ENCODE data around the gene AUP1.
"Not testable (repeated sequence)": the region's sequence is repeated elsewhere in the genome, so short reads cannot be mapped to it uniquely, and the experiment has no call there.

AUP1 gene

GRCh38 chr2:74566754-74567085, 37.2 kb upstream of the AUP1 start:
- in situ Hi-C loops (cut with MboI; ENCODE audit: low pct_unique_long_range_greater_than_20kb, low sequenced_read_pairs, unreplicated experiment), result no loop called here
- DNase-seq (ENCODE audit: low spot score), result no peak
- no peak for TF ChIP-seq CTCF (IDR thresholded peaks at IDR 0.05; ENCODE audit: extremely low read depth, insufficient read depth, missing control alignments)

GRCh38 chr2:74566076-74566753, 36.7 kb upstream of the AUP1 start:
- no peak for DNase-seq (ENCODE audit: low spot score)
- in situ Hi-C loops (cut with MboI; ENCODE audit: low pct_unique_long_range_greater_than_20kb, low sequenced_read_pairs, unreplicated experiment), result no loop called here
- TF ChIP-seq CTCF (IDR thresholded peaks at IDR 0.05; ENCODE audit: extremely low read depth, insufficient read depth, missing control alignments), result no peak

- TF ChIP-seq CTCF (IDR thresholded peaks at IDR 0.05; ENCODE audit: extremely low read depth, insufficient read depth, missing control alignments), result no peak
- in situ Hi-C loops (cut with MboI; ENCODE audit: low pct_unique_long_range_greater_than_20kb, low sequenced_read_pairs, unreplicated experiment), result no loop called here
- DNase-seq (ENCODE audit: low spot score), result no peak
These were observed 34.7 kb upstream of the AUP1 start for GRCh38 chr2:74564222-74564621.

GRCh38 chr2:74562126-74562775, 32.7 kb upstream of the AUP1 start:
- no peak for TF ChIP-seq CTCF (IDR thresholded peaks at IDR 0.05; ENCODE audit: extremely low read depth, insufficient read depth, missing control alignments)
- DNase-seq (ENCODE audit: low spot score), result no peak
- in situ Hi-C loops (cut with MboI; ENCODE audit: low pct_unique_long_range_greater_than_20kb, low sequenced_read_pairs, unreplicated experiment), result no loop called here

- in situ Hi-C loops (cut with MboI; ENCODE audit: low pct_unique_long_range_greater_than_20kb, low sequenced_read_pairs, unreplicated experiment); DNase-seq (ENCODE audit: low spot score): not testable (repeated sequence)
These were observed 31.5 kb upstream of the AUP1 start for GRCh38 chr2:74561022-74561421.

GRCh38 chr2:74560591-74560990, 31.1 kb upstream of the AUP1 start:
- no peak for TF ChIP-seq CTCF (IDR thresholded peaks at IDR 0.05; ENCODE audit: extremely low read depth, insufficient read depth, missing control alignments)
- in situ Hi-C loops (cut with MboI; ENCODE audit: low pct_unique_long_range_greater_than_20kb, low sequenced_read_pairs, unreplicated experiment), result no loop called here
- no peak for DNase-seq (ENCODE audit: low spot score)

- in situ Hi-C loops (cut with MboI; ENCODE audit: low pct_unique_long_range_greater_than_20kb, low sequenced_read_pairs, unreplicated experiment), result no loop called here
- no peak for DNase-seq (ENCODE audit: low spot score)
- no peak for TF ChIP-seq CTCF (IDR thresholded peaks at IDR 0.05; ENCODE audit: extremely low read depth, insufficient read depth, missing control alignments)
These were observed 30.4 kb upstream of the AUP1 start for GRCh38 chr2:74559912-74560311.
